Smooth muscle cell (in vitro differentiated cells): ENCODE measurements around the gene PRTFDC1. TPM values are rescaled to one million over a fixed set of nuclear protein-coding genes. Genes with fewer than 3 reads are reported as not detected.

Source experiments
- DNase-seq: peaks from one replicate; lab custom pipeline; 2025; ENCODE audit not compliant: unreplicated experiment; lab: John Stamatoyannopoulos, UW
- H2AFZ ChIP-seq: fragments of 200-600 bp; sonication (generic); 2 replicates; pipeline ENCODE4 v1.6.0; 2016; ENCODE audit warnings: antibody characterized with exemption, low read depth, mild to moderate bottlenecking
- H3F3A ChIP-seq: fragments of 200-600 bp; sonication (generic); 2 replicates; pipeline ENCODE4 v1.6.0; 2017; ENCODE audit warnings: antibody characterized with exemption, low read depth
- H3K27ac ChIP-seq: fragments of 200-600 bp; sonication (generic); 2 replicates; pipeline ENCODE4 v1.5.1; 2016; ENCODE audit warnings: low read depth, mild to moderate bottlenecking
- H3K27me3 ChIP-seq: fragments of 200-600 bp; sonication (generic); 2 replicates; pipeline ENCODE4 v1.6.1; 2016; ENCODE audit warnings: low read depth, mild to moderate bottlenecking
- H3K36me3 ChIP-seq: fragments of 200-600 bp; sonication (generic); 2 replicates; pipeline ENCODE4 v1.5.1; 2016; ENCODE audit warnings: low read depth
- H3K4me1 ChIP-seq: fragments of 200-600 bp; sonication (generic); 2 replicates; pipeline ENCODE4 v1.5.1; 2016; ENCODE audit warnings: low read depth
- H3K4me2 ChIP-seq: fragments of 200-600 bp; sonication (generic); 2 replicates; pipeline ENCODE4 v1.6.0; 2016; ENCODE audit warnings: mild to moderate bottlenecking
- H3K4me3 ChIP-seq: fragments of 200-600 bp; sonication (generic); 2 replicates; pipeline ENCODE4 v1.5.1; 2016; ENCODE audit warnings: mild to moderate bottlenecking
- H3K79me2 ChIP-seq: fragments of 200-600 bp; sonication (generic); 2 replicates; pipeline ENCODE4 v1.6.0; 2016; ENCODE audit warnings: low read depth, mild to moderate bottlenecking
- H3K9ac ChIP-seq: fragments of 200-600 bp; sonication (generic); 2 replicates; pipeline ENCODE4 v1.6.0; 2016; ENCODE audit warnings: low read depth
- H3K9me3 ChIP-seq: fragments of 200-600 bp; sonication (generic); replicated peaks from 2 replicates; pipeline ENCODE4 v1.5.1; 2016; ENCODE audit warnings: low read depth
- H4K20me1 ChIP-seq: fragments of 200-600 bp; sonication (generic); 2 replicates; pipeline ENCODE4 v1.6.0; 2016; ENCODE audit warnings: low read depth
- CTCF ChIP-seq: fragments of 200-600 bp; sonication (generic); IDR thresholded peaks from 2 replicates; pipeline ENCODE4 v1.5.1; 2017; ENCODE audit warnings: borderline replicate concordance, mild to moderate bottlenecking, antibody characterized with exemption; ENCODE audit not compliant: insufficient read depth, poor library complexity, severe bottlenecking
- WGBS: methylation state at CpG from one replicate; pipeline ENCODE4 v1.1.7; 2016; ENCODE audit warnings: low lambda C conversion rate; 5-methylcytosine and 5-hydroxymethylcytosine counted together
- polyA plus RNA-seq: library from polyadenylated mRNA; unstranded; fragments of >200 nt; fragmentation: Nextera tagmentation; extraction: Ambion mirVana; gene quantifications from 2 replicates; pipeline ENCODE4 v1.2.1, GENCODE V29; 2016
- total RNA-seq: library from RNA; depleted of rRNA; stranded (reverse); fragments of >200 nt; gene quantifications from 2 replicates; pipeline ENCODE4 v1.2.3, GENCODE V29; 2014

Gene PRTFDC1
- total and polyA plus RNA-seq, 2 experiments from 2014 or later = 10.2 to 11.9 TPM

GRCh38 chr10:24848195-24848594 is 104.2 kb downstream of the PRTFDC1 start:
- H3K79me2 ChIP-seq = no peaks in the 10 kb centered on the region
- peaks cover 22% of the 10 kb centered on the region for H3K4me1 ChIP-seq
- no peak overlapping the region for H3K4me2 ChIP-seq
- DNase-seq = no peak
- no peaks in the 10 kb centered on the region for H3K27me3 ChIP-seq
- H3K9me3 ChIP-seq = no peaks in the 10 kb centered on the region
- no peak for TF ChIP-seq CTCF
- no peak overlapping the region for H3K27ac ChIP-seq
- no peak overlapping the region for H2AFZ ChIP-seq
- no peaks in the 10 kb centered on the region for H3K36me3 ChIP-seq
- no peaks in the 10 kb centered on the region for H4K20me1 ChIP-seq
- 73% methylated on average over 6 of the region's 6 CpGs for WGBS
- H3K4me3 ChIP-seq = no peak overlapping the region
- no peaks in the 10 kb centered on the region for H3F3A ChIP-seq
- H3K9ac ChIP-seq = no peak overlapping the region

DNA sequence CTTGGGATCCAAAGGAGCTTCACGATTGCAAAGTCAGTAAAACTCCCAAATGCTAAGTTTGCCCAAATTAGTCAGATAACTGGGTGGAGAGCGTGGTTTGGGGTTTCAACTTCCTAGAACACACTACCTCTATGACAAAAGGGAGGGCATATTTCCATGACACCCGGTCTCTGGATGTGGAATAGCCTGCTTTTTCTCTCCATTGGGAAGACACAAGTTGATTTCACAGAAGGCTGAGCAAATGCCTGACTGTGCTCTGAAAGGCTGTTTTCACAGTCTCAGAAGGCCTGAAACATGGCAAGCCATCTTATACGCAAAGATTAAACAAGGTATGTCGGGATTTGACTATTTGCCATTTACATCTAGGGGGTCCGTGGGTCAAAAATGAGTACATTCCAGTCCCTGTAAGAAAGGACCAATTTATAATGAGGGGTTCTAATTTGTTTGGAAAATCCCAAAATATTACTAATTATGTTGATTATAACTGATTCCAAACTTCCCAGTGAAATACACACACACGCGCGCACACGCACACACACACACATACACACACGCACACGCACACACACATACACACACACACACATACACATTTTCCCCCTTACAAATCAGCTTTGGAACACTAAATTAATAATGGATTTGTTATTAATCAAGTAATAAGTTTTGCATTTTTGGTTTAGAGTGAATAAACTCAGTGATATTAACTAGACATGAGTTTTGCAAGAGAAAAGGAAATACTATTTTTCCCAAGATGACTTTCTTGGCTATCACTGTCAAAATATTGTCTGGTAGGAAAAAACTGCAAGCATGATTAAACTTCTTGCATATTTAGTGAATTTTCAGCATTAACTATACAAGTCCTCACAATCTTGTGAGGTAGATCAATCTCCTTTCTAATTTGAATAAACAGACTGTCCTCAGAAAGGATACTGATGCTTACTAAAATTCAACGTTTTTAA is 105.0 kb downstream of the PRTFDC1 start:
- WGBS = 86% methylated on average over 13 of the region's 13 CpGs
- H3K27me3 ChIP-seq = no peaks in the 10 kb centered on the region
- H3K9ac ChIP-seq = no peak overlapping the region
- no peaks in the 10 kb centered on the region for H3F3A ChIP-seq
- H3K36me3 ChIP-seq = no peaks in the 10 kb centered on the region
- H3K4me3 ChIP-seq = no peak overlapping the region
- no peaks in the 10 kb centered on the region for H3K9me3 ChIP-seq
- no peak overlapping the region for H3K27ac ChIP-seq
- no peak overlapping the region for H2AFZ ChIP-seq
- H3K4me1 ChIP-seq = peaks cover 22% of the 10 kb centered on the region
- no peak for TF ChIP-seq CTCF
- DNase-seq = no peak
- H3K4me2 ChIP-seq = no peak overlapping the region
- H3K79me2 ChIP-seq = no peaks in the 10 kb centered on the region
- no peaks in the 10 kb centered on the region for H4K20me1 ChIP-seq

DNA sequence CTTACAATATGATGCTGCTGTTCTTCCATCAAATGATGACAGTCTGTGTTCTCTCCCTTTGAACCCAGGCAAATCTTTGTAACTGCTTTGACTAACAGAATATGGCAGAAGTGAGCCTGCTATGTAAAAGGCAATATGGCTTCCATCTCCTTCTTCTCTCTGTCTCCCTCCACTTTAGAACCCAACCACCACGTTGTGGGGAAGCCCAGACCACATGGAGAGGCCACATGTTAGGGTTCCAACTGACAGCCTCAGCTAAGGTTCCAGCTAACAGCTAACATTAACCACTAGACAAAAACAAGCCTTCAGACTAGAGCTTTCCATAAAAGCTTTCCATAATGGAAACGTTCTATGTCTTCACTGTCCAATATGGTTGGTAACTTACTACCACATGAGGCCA is 107.7 kb downstream of the PRTFDC1 start:
- DNase-seq = no peak
- no peaks in the 10 kb centered on the region for H3K36me3 ChIP-seq
- no peak overlapping the region for H3K4me2 ChIP-seq
- no peaks in the 10 kb centered on the region for H3K27me3 ChIP-seq
- H3K4me1 ChIP-seq = peaks cover 18% of the 10 kb centered on the region
- WGBS = 93% methylated on average over 2 of the region's 2 CpGs
- no peak overlapping the region for H2AFZ ChIP-seq
- H3F3A ChIP-seq = no peaks in the 10 kb centered on the region
- no peak overlapping the region for H3K27ac ChIP-seq
- no peak overlapping the region for H3K9ac ChIP-seq
- H3K79me2 ChIP-seq = no peaks in the 10 kb centered on the region
- H3K9me3 ChIP-seq = no peaks in the 10 kb centered on the region
- TF ChIP-seq CTCF = no peak
- no peak overlapping the region for H3K4me3 ChIP-seq
- no peaks in the 10 kb centered on the region for H4K20me1 ChIP-seq
